MCF 10A (cell line): ENCODE measurements around the gene GPR137C. TPM values are rescaled to one million over a fixed set of nuclear protein-coding genes. Genes with fewer than 3 reads are reported as not detected.

ENCODE experiments used
- BruUV-seq: library from RNA; stranded (reverse); fragments of 400-500 nt; replicated peaks from 2 replicates; lab custom pipeline; 2021; lab: Mats Ljungman, UMichigan
- CTCF ChIA-PET: fragments of 300-600 bp; sonication (Branson Sonifier 250); formaldehyde crosslinking; extraction: SDS; loops from one replicate; lab custom pipeline; 2021; ENCODE audit warnings: antibody characterized with exemption, inconsistent platforms; lab: Yijun Ruan, JAX
- POLR2A ChIA-PET: fragments of 300-600, 350-650 bp; sonication (Branson Sonifier 250); formaldehyde crosslinking; extraction: SDS; loops from one replicate; lab custom pipeline; 2020; ENCODE audit warnings: antibody characterized with exemption, inconsistent platforms; lab: Yijun Ruan, JAX
- DNase-seq: peaks from one replicate; pipeline ENCODE4 v3.0.0-alpha.2; 2018; ENCODE audit not compliant: unreplicated experiment
- H3K27ac Mint-ChIP-seq: one replicate; pipeline ENCODE4 v1.8.0; 2022; ENCODE audit warnings: mild to moderate bottlenecking, low read depth, mixed read lengths; ENCODE audit not compliant: unreplicated experiment
- H3K27me3 Mint-ChIP-seq: one replicate; pipeline ENCODE4 v1.8.0; 2022; ENCODE audit warnings: mixed read lengths; ENCODE audit not compliant: insufficient read depth, unreplicated experiment
- H3K36me3 Mint-ChIP-seq: one replicate; pipeline ENCODE4 v1.8.0; 2022; ENCODE audit warnings: mild to moderate bottlenecking, moderate library complexity, mixed read lengths; ENCODE audit not compliant: insufficient read depth, unreplicated experiment
- H3K4me1 Mint-ChIP-seq: one replicate; pipeline ENCODE4 v1.8.0; 2022; ENCODE audit warnings: mixed read lengths; ENCODE audit not compliant: insufficient read depth, unreplicated experiment
- H3K4me3 Mint-ChIP-seq: one replicate; pipeline ENCODE4 v1.8.0; 2022; ENCODE audit warnings: mild to moderate bottlenecking, moderate library complexity, mixed read lengths; ENCODE audit not compliant: unreplicated experiment
- H3K9me3 Mint-ChIP-seq: one replicate; pipeline ENCODE4 v1.8.0; 2022; ENCODE audit warnings: mixed read lengths; ENCODE audit not compliant: unreplicated experiment
- CTCF ChIP-seq: fragments of 200-600 bp; IDR thresholded peaks from one replicate; pipeline ENCODE4 v1.8.0; 2022; ENCODE audit warnings: antibody characterized with exemption, mild to moderate bottlenecking; ENCODE audit not compliant: unreplicated experiment
- intact Hi-C: fragments of 100-400 bp; cut with micrococcal nuclease; formaldehyde crosslinking; loops from 2 replicates; pipeline ENCODE4 v1.14.1; 2022
- total RNA-seq: library from RNA; stranded (reverse); gene quantifications from 2 replicates; pipeline ENCODE4 v1.2.3, GENCODE V29; 2022

GPR137C gene
- total RNA-seq, 1 experiment from 2014 or later: not detected

- POLR2A ChIA-PET: no interaction called here
- Mint-ChIP-seq H3K27me3 (no peaks in the 10 kb centered on the region), H3K36me3 (peaks cover 71% of the 10 kb centered on the region), H3K4me1 (no peaks in the 10 kb centered on the region), H3K4me3 (no peak overlapping the region), H3K9me3 (no peaks in the 10 kb centered on the region), H3K27ac (no peak overlapping the region)
- TF ChIP-seq CTCF: no peak
- intact Hi-C loops: no loop called here
- CTCF ChIA-PET: no interaction called here
- BruUV-seq: no TSS peak
- DNase-seq: no peak
These were observed 98.1 kb downstream of the GPR137C start for GRCh38 chr14:52650774-52651173.

DNA sequence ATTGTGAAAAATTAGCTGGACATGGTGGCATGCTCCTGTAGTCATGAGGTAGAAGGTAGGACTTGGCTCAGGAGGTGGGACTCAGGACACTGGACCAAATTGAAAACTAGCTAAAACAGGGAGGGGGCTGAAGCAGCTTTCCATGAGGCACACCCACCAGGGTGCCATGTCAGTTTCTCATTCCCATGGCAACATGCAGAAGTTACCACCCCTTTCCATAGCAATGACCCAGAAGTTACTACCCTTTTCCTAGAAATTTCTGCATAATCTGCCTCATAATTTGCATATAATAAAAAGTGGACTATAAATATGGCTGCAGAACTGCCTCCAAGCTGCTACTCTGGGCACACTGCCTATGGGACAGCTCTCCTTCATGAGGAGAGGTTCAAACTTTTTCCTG, 104.3 kb downstream of the GPR137C start:
- H3K4me3 Mint-ChIP-seq: no peak overlapping the region
- intact Hi-C loops: no loop called here
- no peaks in the 10 kb centered on the region for H3K9me3 Mint-ChIP-seq
- no peaks in the 10 kb centered on the region for H3K4me1 Mint-ChIP-seq
- ChIA-PET CTCF (interaction anchor here (0.7 to 1.0 kb wide), 2 partner anchors 11 to 117 kb away, joined by 3 to 4 read pairs; no protein-coding TSS in a partner anchor), POLR2A (no interaction called here)
- BruUV-seq: no TSS peak
- H3K27ac Mint-ChIP-seq: no peak overlapping the region
- DNase-seq: no peak
- peaks cover 61% of the 10 kb centered on the region for H3K36me3 Mint-ChIP-seq
- no peaks in the 10 kb centered on the region for H3K27me3 Mint-ChIP-seq
- TF ChIP-seq CTCF: no peak

GRCh38 chr14:52660325-52660724, 107.7 kb downstream of the GPR137C start:
- TF ChIP-seq CTCF: no peak
- H3K4me3 Mint-ChIP-seq: no peak overlapping the region
- H3K27ac Mint-ChIP-seq: no peak overlapping the region
- H3K9me3 Mint-ChIP-seq: no peaks in the 10 kb centered on the region
- intact Hi-C loops: no loop called here
- ChIA-PET CTCF (interaction anchor here (0.9 kb wide), 1 partner anchor 11 kb away, joined by 3 read pairs; no protein-coding TSS in a partner anchor), POLR2A (interaction anchor here (0.8 to 1.5 kb wide), 2 partner anchors 9 to 108 kb away, joined by 3 read pairs; partner anchors contain the start of gene TXNDC16)
- no peaks in the 10 kb centered on the region for H3K27me3 Mint-ChIP-seq
- peaks cover 59% of the 10 kb centered on the region for H3K36me3 Mint-ChIP-seq
- H3K4me1 Mint-ChIP-seq: no peaks in the 10 kb centered on the region
- DNase-seq: no peak
- BruUV-seq: no TSS peak

DNA sequence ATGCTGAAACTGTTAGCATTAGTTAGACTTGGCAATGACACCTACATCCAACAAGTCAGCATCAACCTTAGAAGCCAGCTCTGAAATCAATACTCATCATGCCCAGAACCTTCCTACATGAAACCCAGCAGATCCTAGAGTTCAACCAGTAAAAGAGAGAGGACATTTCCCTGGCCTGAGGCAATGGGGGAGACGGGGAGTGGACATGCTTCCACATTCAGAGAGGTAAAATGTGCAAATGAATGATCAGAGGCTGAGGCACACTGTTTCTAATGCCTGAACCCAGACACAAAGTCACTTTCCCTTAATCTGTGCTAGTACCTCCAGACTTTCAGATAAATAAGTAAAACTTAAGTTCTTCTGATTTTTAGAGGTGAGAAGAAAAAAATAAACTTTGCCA, 108.2 kb downstream of the GPR137C start:
- H3K27ac Mint-ChIP-seq: no peak overlapping the region
- no peaks in the 10 kb centered on the region for H3K4me1 Mint-ChIP-seq
- ChIA-PET CTCF (interaction anchor here (0.9 kb wide), 1 partner anchor 11 kb away, joined by 3 read pairs; no protein-coding TSS in a partner anchor), POLR2A (interaction anchor here (0.8 to 1.5 kb wide), 2 partner anchors 8 to 109 kb away, joined by 3 read pairs; partner anchors contain the start of gene TXNDC16)
- intact Hi-C loops: no loop called here
- BruUV-seq: no TSS peak
- H3K9me3 Mint-ChIP-seq: no peaks in the 10 kb centered on the region
- no peaks in the 10 kb centered on the region for H3K27me3 Mint-ChIP-seq
- H3K36me3 Mint-ChIP-seq: peaks cover 59% of the 10 kb centered on the region
- no peak for TF ChIP-seq CTCF
- H3K4me3 Mint-ChIP-seq: no peak overlapping the region
- no peak for DNase-seq
